GM11168 (cell line): Measurements from ENCODE around the gene RBBP7.

Experiments used
- in situ Hi-C: fragments of 300-500 bp; cut with MboI; formaldehyde crosslinking; loops from one replicate; pipeline ENCODE4 v1.12.0; 2022; ENCODE audit warnings: low sequenced_read_pairs; ENCODE audit not compliant: unreplicated experiment

RBBP7 gene

DNA sequence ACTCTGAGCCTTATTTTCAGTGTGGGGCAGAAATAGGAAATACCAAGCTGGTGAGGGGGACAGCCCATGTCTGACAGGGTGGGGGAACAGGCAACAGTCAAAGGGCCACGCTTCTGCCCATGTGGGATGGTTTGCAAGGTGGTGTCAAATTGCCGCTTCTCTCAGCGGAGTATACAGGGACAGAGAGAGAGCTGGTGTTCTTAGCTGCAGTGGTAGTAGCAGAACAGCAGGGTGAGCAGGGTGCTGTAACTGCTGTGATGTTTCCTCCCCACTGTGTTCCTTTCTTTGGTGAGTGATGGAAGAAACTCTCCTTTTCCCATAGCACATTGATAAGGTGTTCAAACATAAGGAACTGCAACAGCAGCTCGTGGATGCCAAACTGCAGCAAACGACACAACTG is 37.9 kb downstream of the RBBP7 start:
- in situ Hi-C loops = no loop called here

DNA sequence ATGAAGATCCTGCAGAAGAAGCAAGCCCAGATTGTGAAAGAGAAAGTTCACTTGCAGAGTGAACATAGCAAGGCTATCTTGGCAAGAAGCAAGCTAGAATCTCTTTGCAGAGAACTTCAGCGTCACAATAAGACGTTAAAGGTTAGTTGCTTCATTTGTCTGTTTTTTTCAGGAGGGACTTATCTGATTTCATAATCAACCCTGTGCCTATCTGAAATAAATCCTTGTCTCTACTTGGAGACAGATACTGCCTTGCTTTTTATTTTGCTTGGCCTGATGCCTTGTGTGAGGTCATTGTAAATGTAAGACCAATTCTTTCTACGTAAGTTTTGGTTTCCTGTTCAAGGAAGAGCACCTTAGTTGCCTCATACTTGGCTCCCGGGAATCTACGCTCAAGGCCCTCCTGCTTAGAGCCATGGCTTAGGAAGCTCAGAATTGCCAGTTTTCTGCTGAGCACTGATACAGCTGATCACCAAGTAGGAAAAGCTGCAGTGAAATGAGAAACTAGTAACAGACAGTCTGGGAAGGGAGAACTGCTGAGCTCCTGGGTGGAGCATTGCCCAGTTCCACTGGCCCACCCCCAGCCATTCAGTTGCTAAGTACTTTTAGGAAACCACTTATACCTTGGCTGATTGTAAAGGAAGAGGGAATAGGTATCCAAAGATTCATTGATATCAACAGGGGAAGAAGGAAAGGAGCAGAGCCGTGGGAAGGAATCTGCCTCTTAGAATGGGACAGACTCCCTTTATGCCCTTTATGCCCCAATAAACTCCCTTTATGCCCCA is 41.8 kb downstream of the RBBP7 start:
- in situ Hi-C loops = no loop called here

DNA sequence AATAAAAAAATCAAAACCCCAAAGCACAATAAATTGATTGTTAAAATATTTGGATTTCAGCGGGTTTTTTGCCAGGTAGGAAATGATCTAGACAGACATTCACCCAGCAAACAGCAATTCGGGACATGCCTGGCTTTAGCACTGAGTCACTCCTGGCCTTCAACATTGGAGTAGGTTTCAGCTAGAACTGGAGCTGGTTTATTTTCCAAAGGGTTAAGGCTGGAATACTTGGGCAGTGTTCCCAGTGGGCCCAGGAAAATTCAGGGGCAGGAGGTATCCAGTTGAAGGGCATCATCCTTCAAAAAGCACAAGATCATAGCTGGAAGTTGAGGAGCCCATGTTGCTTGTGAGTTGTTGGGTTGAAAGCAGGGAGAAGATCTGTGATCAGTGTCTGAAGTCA is 42.9 kb downstream of the RBBP7 start:
- in situ Hi-C loops = no loop called here

DNA sequence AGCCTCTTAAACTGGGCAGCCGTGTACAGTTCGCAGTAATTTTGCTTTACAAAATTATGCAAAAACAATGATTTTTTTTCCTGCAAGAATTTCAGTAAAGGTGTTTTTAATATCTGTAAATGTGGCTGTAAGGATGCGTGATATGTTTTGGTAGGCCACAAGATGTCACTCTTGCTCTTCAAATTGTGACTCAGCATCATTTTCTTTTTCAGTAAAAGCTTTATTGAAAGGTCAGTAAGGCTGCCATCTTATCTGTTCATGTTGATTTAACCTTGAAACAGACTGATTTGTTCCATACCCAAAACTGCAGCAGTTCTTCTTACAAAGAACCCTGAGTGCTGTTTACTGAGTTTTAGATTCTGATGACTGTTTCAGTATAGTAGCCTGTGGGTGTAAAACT is 44.0 kb downstream of the RBBP7 start:
- in situ Hi-C loops = no loop called here

DNA sequence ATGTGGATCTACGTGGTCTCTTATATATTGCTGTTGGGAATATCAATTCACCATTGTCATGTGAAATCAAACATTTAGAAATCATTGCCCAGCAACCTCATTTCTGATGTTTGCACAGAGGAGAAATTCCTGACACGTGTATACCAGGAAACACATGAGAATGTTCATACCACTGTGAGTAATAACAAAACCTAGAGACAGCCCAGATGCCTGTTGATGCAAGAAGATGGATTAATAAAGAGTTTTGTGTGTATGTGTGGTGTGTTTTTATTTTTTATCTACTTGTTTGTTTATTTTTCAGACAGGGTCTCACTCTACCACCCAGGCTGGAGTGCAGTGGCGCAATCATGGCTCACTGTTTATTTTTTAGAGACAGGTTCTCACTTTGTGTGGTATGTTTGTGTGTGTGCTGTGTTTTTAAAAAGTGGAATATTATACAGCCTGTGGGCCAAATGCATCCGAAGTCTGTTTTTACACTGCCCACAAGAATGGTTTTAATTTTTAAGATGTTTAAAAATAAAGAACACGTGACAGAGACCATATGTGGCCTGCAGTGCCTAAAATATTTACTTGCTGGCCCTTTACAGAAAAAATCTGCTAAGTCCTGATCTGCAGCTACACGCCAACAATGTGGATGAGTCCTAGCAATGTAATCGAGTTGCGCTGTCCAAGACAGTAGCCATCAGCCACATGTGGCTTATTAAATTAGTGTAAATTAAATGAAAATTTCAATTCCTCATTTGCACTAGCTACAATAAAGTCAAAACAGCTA is 44.7 kb downstream of the RBBP7 start:
- in situ Hi-C loops = no loop called here

DNA sequence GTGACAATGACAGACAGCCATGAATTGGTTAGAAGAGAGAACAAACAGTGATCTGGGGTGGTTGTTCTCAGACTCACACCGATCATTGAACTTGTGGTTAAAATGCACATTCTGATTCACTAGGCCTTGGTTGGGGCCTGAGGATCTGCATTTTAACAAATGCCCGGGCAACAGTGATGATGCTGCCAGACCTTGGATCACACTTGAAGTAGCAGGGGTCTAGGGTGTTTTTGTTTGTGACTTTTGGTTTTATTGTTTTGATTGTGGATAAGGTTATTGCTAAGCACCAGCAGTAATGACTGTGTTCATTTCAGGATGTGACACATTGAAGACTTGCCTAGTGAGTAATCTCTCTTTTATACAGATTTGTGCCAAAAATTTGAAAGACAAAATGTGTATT is 47.4 kb downstream of the RBBP7 start:
- in situ Hi-C loops = no loop called here

DNA sequence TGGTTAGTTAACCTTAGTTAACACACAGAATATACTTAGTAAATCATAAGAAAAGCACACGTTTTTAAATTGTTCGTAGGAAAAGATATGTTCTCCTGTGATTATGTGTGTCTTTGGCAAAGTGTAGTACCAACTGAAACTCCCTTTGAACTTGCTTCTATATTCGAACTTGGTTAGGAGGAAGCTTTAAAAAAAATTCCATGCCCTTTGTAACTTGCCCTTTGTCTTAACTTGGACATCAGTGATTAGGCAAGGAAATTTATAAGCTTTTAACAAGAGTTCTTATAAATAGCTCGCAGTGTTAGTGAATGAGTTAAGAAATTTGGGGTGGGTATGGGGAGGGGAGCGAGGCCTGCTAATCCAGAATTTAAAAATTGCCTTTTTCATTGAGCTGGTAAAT is 50.5 kb downstream of the RBBP7 start:
- in situ Hi-C loops = no loop called here

DNA sequence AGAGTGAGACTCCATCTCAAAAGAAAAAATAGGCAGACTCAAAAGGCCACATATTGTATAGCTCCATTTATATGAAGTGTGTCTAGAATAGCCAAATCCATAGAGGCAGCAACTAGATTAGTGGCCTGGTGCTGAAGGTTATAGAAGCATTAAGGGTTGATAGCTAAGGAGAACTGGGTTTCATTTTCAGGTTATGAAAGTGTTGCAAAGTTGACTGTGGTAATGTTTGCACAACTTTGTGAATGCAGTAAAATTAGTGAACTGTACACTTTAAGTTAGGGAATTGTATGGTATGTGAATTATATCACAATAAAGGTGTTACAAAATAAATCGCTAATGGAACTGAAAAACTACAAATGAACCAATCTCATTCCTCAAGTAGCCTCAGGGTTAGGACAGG is 55.6 kb downstream of the RBBP7 start:
- in situ Hi-C loops = no loop called here

DNA sequence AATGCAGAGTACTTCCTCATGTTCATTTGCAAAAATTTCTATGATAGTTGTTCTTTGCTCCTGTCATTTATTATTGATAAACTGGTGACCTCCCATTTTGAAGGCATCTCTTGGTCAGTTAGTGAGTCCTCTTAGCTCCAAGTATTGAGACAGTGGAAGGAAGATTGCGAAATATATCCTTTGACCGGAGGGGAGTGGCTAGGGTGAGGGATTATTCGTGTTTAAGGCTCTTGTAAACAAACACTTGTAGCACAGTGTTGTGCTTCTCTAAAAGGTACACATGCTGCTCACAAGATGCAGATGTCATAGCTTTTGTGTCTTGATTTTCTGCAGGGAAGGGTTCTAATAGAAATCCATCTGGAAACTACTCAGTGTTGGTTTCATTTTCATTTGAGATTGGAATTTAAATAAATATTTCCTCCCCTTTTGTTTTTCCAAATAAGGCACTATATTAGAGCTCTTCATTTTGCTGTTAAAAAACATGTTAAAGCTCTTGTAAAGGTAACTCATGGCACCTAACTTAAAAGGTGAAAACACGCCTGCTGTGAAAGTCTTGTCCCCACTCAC is 62.1 kb downstream of the RBBP7 start:
- in situ Hi-C loops = no loop called here

DNA sequence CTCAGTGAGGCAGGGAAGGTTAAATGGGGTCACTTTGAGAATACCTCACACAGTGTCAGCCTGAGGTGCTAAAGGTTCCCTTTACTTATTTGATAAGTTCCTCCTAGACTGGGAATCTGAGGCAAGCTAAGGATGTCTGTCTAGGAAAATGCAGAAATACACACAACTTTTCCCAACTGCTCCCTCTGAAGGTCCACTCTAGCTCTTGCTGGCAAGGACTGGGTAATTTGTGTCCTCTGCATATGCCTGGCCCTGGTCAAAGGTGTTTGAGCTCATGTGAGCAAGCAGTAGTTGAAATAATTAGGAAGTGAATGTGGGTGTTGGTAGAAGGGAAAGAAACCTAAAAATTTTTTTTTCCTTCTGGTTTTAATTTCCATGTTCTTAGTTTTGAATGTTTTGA is 62.6 kb downstream of the RBBP7 start:
- in situ Hi-C loops = no loop called here

DNA sequence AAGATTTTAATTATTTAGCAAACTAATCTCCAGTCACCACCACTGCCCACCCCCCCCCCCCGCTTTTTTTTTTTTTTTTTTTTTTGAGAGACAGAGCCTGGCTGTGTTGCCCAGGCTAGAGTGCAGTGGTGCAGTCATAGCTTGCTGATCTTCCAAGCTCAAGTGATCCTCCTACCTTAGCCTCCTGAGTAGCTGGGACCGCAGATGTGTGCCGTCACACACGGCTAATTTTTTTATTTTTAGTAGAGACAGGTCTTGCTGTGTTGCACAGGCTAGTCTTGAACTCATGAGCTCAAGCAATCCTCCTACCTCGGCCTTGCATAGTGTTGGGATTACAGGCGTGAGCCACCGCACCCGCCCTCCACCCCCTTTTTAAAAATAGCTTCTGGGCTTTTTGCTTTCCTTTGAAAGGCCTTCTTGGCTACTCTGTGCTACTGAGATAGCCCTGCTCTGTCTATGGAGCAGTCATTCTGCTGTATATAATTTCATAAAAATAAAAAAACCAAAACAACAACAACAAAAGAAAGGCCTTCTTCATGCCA is 65.2 kb downstream of the RBBP7 start:
- in situ Hi-C loops = no loop called here

DNA sequence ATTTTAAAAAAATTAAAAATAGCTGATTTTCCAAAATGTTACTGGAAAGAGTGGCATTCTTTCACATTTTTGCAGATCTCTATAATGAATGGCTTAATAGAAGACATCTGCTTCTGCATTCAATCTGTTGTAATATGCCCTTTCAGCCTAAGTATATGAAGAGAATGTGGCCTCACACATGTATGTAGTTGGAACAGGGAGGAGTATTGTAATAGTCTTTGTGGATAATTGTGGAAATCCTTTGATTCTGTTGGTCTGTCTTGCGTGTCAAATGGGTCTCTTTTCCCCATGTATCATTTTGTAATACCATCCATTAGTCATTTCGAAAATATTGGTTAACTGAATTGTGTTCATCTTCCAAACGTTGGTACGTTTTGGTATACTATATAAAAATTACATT is 72.3 kb downstream of the RBBP7 start:
- in situ Hi-C loops = no loop called here

DNA sequence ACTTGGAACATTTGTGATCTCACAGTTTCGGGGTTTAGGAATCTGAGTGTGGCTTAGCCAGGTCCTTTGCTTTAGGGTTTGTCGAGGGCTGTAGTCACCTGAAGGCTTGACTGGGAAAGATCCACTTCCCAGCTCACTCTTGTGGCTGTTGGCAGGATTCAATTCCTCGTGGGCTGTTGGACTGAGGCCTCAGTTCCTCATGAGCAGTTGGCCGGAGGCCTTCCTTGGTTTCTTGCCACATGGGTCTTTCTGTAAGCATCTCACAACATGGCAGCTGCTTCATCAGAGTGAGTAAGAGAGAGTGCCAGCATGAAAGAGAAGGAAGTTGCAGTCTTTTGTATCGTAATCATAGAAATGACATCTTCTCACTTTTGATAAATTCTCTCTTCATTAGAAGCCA is 72.8 kb downstream of the RBBP7 start:
- in situ Hi-C loops = no loop called here

DNA sequence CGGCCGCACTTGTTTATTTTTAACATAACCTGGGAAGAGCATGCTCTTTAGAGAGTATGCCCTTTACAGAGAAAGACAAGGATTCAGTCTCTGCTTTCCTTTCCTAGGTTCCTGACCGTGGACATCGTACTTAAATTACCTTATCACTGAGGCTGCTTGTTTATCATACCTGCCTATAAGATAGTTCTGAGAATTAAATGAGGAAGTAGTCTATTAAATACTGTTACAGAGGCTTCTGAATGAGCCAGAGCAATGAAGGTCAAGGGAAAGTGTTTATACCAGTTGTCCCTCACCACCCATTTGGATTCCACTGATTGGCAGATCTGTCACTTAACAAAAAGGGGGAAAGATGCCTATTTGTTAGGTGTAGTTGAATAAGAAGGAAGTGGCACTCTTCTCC is 73.9 kb downstream of the RBBP7 start:
- in situ Hi-C loops = no loop called here
